H1 (cell line): ENCODE measurements around the gene TSKU.

Source experiments
- CEBPB ChIP-seq: IDR thresholded peaks from 2 replicates; pipeline ENCODE4 v1.6.1; 2012; ENCODE audit warnings: low read depth, low read length
- CHD2 ChIP-seq: IDR thresholded peaks from 2 replicates; pipeline ENCODE4 v1.6.1; 2012; ENCODE audit warnings: low read length, improper control_type of control experiment
- CREB1 ChIP-seq: IDR thresholded peaks from 2 replicates; pipeline ENCODE4 v1.6.1; 2012; ENCODE audit warnings: inconsistent platforms
- EP300 ChIP-seq, 2 experiments: IDR thresholded peaks; 1 replicate in 1 of 2; 2 replicates in 1 of 2; pipeline ENCODE4 v1.6.1; 2011 to 2012; ENCODE audit warnings: low read depth in 2 of 2, low read length in 2 of 2, mild to moderate bottlenecking in 2 of 2, borderline replicate concordance in 1 of 2, inconsistent platforms in 1 of 2, moderate library complexity in 1 of 2
- EZH2 ChIP-seq: fragments of 200-600 bp; sonication (generic); IDR thresholded peaks from 2 replicates; pipeline ENCODE4 v1.7.1; 2012; ENCODE audit warnings: low read depth, mild to moderate bottlenecking, moderate library complexity, low read length, inconsistent platforms; ENCODE audit not compliant: severe bottlenecking
- JUN ChIP-seq: IDR thresholded peaks from 2 replicates; pipeline ENCODE4 v1.6.1; 2011; ENCODE audit warnings: low read depth, mild to moderate bottlenecking, improper control_type of control experiment, low read length
- PHF8 ChIP-seq: fragments of 200-600 bp; sonication (generic); conservative IDR thresholded peaks from 2 replicates; pipeline ENCODE4 v1.7.1; 2012; ENCODE audit warnings: low read depth, mild to moderate bottlenecking, inconsistent platforms, low read length, moderate library complexity
- POLR2AphosphoS5 ChIP-seq: IDR thresholded peaks from 2 replicates; pipeline ENCODE4 v1.6.1; 2011; ENCODE audit warnings: low read depth, low read length
- RAD21 ChIP-seq, 2 experiments: IDR thresholded peaks in 1 of 2; conservative IDR thresholded peaks in 1 of 2; 2 replicates each; pipeline ENCODE4 v1.6.1; 2011; ENCODE audit warnings: low read depth in 2 of 2, low read length in 2 of 2, improper control_type of control experiment in 1 of 2, inconsistent platforms in 1 of 2, mild to moderate bottlenecking in 1 of 2, moderate library complexity in 1 of 2
- TEAD4 ChIP-seq: IDR thresholded peaks from 2 replicates; pipeline ENCODE4 v1.6.1; 2012; ENCODE audit warnings: low read depth, low read length, inconsistent platforms, mixed read lengths
- YY1 ChIP-seq: IDR thresholded peaks from 2 replicates; pipeline ENCODE4 v1.6.1; 2011; ENCODE audit warnings: low read depth, mild to moderate bottlenecking, low read length
- TF ChIP-seq, protein P1 (sequence below), 3 experiments: IDR thresholded peaks; 1 replicate in 2 of 3; 2 replicates in 1 of 3; pipeline versions ENCODE4 v1.5.1 to v1.6.1; 2011; ENCODE audit warnings: low read length in 3 of 3, mild to moderate bottlenecking in 3 of 3, inconsistent platforms in 2 of 3, low read depth in 1 of 3, moderate library complexity in 1 of 3; ENCODE audit not compliant: insufficient read depth in 1 of 3; ENCODE audit errors: control extremely low read depth in 1 of 3
- TF ChIP-seq, protein P2 (sequence below): IDR thresholded peaks from 2 replicates; pipeline ENCODE4 v1.6.1; 2012; ENCODE audit warnings: inconsistent platforms

DNA sequence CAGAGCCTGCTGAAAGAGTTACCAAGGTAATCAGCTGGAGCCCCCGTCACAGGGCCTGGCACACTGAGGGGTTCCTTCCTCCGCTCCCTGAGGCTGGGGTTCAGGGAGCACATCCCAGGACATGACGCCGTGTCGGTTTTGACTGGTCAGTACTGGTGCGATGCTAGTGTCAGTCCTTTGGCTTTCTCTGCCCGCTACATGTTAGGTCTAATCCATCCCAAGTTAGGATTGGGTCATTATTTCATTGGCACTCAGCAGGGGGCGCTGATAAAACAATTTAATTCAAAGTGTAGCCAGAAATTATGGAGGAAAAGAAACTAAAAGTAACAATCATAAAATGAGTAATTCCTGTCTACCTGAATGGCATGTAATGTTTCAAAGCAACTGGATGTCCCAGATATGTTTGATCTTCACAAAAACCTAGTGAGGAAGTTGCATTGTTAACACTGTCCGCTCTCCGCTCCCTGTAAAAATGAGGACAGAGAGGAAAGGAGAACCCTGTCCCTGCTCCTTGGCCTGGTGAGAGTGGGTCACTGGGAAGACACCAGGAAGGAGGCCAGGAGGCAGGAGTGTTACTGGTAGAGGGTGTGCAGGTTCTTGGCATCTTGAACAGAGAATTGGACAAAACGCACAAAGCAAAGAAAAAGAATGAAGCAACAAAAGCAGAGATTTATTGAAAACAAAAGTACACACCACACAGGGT, 27.1 kb downstream of the TSKU start:
- TF ChIP-seq, protein P1, sequence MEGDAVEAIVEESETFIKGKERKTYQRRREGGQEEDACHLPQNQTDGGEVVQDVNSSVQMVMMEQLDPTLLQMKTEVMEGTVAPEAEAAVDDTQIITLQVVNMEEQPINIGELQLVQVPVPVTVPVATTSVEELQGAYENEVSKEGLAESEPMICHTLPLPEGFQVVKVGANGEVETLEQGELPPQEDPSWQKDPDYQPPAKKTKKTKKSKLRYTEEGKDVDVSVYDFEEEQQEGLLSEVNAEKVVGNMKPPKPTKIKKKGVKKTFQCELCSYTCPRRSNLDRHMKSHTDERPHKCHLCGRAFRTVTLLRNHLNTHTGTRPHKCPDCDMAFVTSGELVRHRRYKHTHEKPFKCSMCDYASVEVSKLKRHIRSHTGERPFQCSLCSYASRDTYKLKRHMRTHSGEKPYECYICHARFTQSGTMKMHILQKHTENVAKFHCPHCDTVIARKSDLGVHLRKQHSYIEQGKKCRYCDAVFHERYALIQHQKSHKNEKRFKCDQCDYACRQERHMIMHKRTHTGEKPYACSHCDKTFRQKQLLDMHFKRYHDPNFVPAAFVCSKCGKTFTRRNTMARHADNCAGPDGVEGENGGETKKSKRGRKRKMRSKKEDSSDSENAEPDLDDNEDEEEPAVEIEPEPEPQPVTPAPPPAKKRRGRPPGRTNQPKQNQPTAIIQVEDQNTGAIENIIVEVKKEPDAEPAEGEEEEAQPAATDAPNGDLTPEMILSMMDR (IDR thresholded peaks at IDR 0.05; ENCODE audit: control extremely low read depth in 1 of 3, insufficient read depth in 1 of 3, low read depth in 1 of 3, low read length in 3 of 3): peak in 2 of 3 experiments; percentile 26 to 30; a peak in 3 of 4 replicates
- no peak for TF ChIP-seq POLR2AphosphoS5
- TF ChIP-seq EP300 (IDR thresholded peaks at IDR 0.05; ENCODE audit: borderline replicate concordance in 1 of 2, low read depth in 2 of 2, low read length in 2 of 2): no peak
- TF ChIP-seq CHD2: no peak
- TF ChIP-seq, protein P2, sequence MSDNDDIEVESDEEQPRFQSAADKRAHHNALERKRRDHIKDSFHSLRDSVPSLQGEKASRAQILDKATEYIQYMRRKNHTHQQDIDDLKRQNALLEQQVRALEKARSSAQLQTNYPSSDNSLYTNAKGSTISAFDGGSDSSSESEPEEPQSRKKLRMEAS: no peak
- TF ChIP-seq YY1: no peak
- TF ChIP-seq JUN: no peak
- TF ChIP-seq EZH2: no peak
- peak; percentile 9 to 27; a peak in 1 of 4 replicates for TF ChIP-seq RAD21 (IDR thresholded peaks at IDR 0.05 in 1 of 2, conservative IDR thresholded peaks at IDR 0.05 in 1 of 2; ENCODE audit: low read depth in 2 of 2, low read length in 2 of 2)
- no peak for TF ChIP-seq CEBPB
- no peak for TF ChIP-seq PHF8
- TF ChIP-seq CREB1: no peak
- no peak for TF ChIP-seq TEAD4
